ENCODE data around the gene PCSK7.
A peak's percentile ranks its signal among the peaks of the same experiment; 100 is the strongest.

PCSK7 gene

DNA sequence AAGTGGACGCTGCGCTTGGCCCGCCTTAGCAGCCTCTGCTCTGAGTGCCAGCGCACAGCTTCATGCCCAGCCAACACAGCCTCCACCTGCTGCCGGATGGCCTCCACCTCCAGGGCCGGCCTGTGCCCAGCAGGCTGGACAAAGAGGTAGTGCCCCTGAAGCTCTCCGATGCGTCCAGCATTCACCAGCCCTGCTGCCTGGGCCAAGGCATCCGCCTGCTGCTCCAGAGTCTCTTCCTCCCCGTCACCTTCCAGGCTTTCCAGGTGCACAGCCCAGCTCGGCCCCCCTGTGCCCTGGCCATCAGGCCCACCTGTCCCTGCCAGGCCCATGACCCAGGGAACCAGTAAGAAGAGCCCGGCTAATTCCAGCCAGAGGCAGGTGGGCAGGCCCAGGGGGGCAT lies 2.5 kb downstream of the PCSK7 start:
- no peaks in the 10 kb centered on the region for H3K4me1 ChIP-seq
- no peaks in the 10 kb centered on the region for H3K9me3 ChIP-seq (ENCODE audit: control insufficient read depth, low read length)
- H2AFZ ChIP-seq: no peak overlapping the region
- H3K4me2 ChIP-seq (ENCODE audit: low read length): no peak overlapping the region
- peaks cover 3% of the 10 kb centered on the region for H3K79me2 ChIP-seq
- no peak overlapping the region for H3K27ac ChIP-seq
- no peaks in the 10 kb centered on the region for H3K36me3 ChIP-seq (ENCODE audit: control insufficient read depth, insufficient read depth, low read length)
- TF ChIP-seq, protein P1, sequence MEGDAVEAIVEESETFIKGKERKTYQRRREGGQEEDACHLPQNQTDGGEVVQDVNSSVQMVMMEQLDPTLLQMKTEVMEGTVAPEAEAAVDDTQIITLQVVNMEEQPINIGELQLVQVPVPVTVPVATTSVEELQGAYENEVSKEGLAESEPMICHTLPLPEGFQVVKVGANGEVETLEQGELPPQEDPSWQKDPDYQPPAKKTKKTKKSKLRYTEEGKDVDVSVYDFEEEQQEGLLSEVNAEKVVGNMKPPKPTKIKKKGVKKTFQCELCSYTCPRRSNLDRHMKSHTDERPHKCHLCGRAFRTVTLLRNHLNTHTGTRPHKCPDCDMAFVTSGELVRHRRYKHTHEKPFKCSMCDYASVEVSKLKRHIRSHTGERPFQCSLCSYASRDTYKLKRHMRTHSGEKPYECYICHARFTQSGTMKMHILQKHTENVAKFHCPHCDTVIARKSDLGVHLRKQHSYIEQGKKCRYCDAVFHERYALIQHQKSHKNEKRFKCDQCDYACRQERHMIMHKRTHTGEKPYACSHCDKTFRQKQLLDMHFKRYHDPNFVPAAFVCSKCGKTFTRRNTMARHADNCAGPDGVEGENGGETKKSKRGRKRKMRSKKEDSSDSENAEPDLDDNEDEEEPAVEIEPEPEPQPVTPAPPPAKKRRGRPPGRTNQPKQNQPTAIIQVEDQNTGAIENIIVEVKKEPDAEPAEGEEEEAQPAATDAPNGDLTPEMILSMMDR (IDR thresholded peaks at IDR 0.05): no peak
- no peaks in the 10 kb centered on the region for H3K27me3 ChIP-seq (ENCODE audit: control insufficient read depth, insufficient read depth, low read length)
- H3K4me3 ChIP-seq (ENCODE audit: low read depth, low read length): no peak overlapping the region
- H3K9ac ChIP-seq: no peak overlapping the region

DNA sequence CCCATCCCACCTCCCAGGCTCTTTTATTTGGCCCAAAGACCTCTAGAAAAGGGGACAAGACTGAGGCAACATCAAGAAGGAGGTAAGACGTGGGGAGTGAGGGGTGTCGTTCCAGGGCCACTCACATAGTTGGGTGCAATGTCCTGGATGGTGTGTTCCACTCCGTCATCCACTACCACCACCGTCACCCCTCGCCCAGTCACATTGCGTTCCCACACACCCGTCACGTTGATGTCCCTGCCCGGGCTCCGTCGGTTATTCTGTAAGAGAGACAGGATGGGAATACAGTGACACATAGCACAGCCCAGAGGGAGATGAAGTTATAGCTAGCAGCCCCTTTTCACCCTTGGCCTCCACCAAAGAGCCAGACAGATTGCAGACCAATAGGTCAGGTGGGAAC lies 3.8 kb downstream of the PCSK7 start:
- no peaks in the 10 kb centered on the region for H3K36me3 ChIP-seq (ENCODE audit: control insufficient read depth, insufficient read depth, low read length)
- H3K4me1 ChIP-seq: no peaks in the 10 kb centered on the region
- no peak overlapping the region for H3K27ac ChIP-seq
- no peak overlapping the region for H3K4me3 ChIP-seq (ENCODE audit: low read depth, low read length)
- no peak overlapping the region for H3K4me2 ChIP-seq (ENCODE audit: low read length)
- H3K27me3 ChIP-seq (ENCODE audit: control insufficient read depth, insufficient read depth, low read length): no peaks in the 10 kb centered on the region
- H3K79me2 ChIP-seq: peaks cover 3% of the 10 kb centered on the region
- no peak overlapping the region for H2AFZ ChIP-seq
- no peaks in the 10 kb centered on the region for H3K9me3 ChIP-seq (ENCODE audit: control insufficient read depth, low read length)
- H3K9ac ChIP-seq: no peak overlapping the region
- TF ChIP-seq, protein P1 (IDR thresholded peaks at IDR 0.05): no peak

DNA sequence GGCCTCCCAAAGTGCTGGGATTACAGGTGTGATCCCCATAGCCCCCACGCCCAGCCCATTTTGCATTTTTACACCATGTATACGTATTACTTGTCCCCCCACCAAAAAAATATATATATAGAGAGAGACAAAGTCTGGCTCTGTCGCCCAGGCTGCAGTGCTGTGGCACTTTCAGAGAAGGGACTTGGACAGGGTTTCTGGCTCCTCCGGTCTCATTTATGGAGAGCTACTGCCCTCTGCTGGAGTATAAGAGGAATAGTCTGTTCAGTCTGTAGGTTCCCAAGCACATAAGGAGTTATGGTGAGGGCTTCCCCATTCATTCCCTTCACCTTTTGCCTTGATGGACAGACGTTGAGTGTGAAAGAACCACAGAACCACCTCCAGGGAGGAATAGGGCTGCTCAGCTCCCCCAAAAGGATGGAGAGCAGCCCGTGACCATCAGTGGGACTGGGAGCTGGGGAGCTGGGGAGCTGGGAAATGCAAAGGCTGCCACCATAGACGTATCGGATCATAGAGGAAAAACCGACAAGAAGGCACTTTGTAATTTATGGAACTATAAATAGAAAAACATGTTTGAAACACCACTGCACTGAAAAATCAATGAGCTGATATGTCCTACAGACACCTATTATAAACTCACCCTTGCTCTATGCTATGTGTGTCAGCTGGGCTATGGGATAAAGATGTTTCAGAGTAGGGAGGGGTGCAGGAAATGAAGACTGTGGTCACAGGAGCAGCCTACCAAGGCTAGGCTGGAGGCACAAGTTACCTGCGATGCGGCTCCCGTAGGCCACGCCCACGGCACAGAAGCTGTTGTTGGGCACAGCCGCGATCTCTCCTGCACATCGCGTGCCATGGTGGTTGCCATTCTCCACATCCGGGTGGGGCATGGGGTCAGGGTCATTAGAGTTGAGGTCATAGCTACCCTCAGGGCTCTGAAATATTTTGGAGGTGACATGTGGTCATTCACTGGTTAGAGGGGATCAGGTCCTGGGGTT lies 5.2 kb downstream of the PCSK7 start:
- Histone ChIP-seq H3K4me2 (ENCODE audit: low read length) (no peak overlapping the region), H3K4me1 (peaks cover 5% of the 10 kb centered on the region), H3K27ac (no peak overlapping the region), H2AFZ (no peak overlapping the region), H3K9ac (no peak overlapping the region), H3K79me2 (peaks cover 3% of the 10 kb centered on the region), H3K27me3 (ENCODE audit: control insufficient read depth, insufficient read depth, low read length) (no peaks in the 10 kb centered on the region), H3K4me3 (ENCODE audit: low read depth, low read length) (no peak overlapping the region), H3K9me3 (ENCODE audit: control insufficient read depth, low read length) (no peaks in the 10 kb centered on the region), H3K36me3 (ENCODE audit: control insufficient read depth, insufficient read depth, low read length) (no peaks in the 10 kb centered on the region)
- TF ChIP-seq, protein P1 (IDR thresholded peaks at IDR 0.05): peak; percentile 62

DNA sequence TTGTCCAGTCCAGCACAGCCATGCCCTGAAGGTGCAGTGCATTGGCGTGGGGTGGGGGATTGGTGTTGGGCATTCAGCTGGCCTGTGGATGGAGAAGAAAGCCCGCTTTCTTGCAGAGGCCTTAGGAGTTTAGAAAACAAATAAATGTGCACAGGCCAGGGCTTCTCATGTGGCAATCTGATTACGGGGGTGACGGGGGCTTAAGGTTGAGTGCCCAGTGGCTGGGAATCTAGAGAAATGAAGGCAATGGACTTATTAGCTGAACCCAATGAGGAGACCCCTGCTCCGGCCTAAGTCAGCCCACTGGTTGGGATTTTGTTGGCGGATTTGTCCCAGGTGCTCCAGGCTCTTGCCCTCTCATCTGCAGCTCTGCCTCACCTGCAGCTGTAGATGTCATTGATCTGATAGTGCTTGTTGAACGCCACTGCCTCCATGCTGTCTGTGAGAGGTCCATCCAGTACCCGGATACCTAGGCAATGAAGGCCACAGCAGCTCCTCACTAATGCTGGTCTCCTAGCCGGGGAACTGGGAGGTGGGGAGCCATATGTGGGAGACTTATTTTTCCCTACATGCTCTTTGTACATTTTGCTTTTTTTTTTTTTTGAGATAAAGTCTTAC lies 6.2 kb downstream of the PCSK7 start:
- H3K4me1 ChIP-seq: peaks cover 14% of the 10 kb centered on the region
- TF ChIP-seq, protein P1 (IDR thresholded peaks at IDR 0.05): no peak
- peaks cover 2% of the 10 kb centered on the region for H3K79me2 ChIP-seq
- H3K36me3 ChIP-seq (ENCODE audit: control insufficient read depth, insufficient read depth, low read length): no peaks in the 10 kb centered on the region
- no peaks in the 10 kb centered on the region for H3K27me3 ChIP-seq (ENCODE audit: control insufficient read depth, insufficient read depth, low read length)
- H2AFZ ChIP-seq: no peak overlapping the region
- H3K27ac ChIP-seq: no peak overlapping the region
- H3K9ac ChIP-seq: no peak overlapping the region
- no peak overlapping the region for H3K4me3 ChIP-seq (ENCODE audit: low read depth, low read length)
- H3K4me2 ChIP-seq (ENCODE audit: low read length): no peak overlapping the region
- no peaks in the 10 kb centered on the region for H3K9me3 ChIP-seq (ENCODE audit: control insufficient read depth, low read length)

Measured in parathyroid adenoma (tissue), 2 donors.